HepG2 (cell line): Measurements from ENCODE around the gene RALBP1. TPM values are rescaled to one million over a fixed set of nuclear protein-coding genes. Genes with fewer than 3 reads are reported as not detected.

Experiments
- BRF2 ChIP-seq: sonication (generic); formaldehyde crosslinking; IDR thresholded peaks from 2 replicates; pipeline ENCODE4 v1.8.1; 2022; ENCODE audit warnings: mild to moderate bottlenecking, missing genetic modification reagents
- DNMT1 ChIP-seq: sonication (generic); formaldehyde crosslinking; IDR thresholded peaks from 2 replicates; pipeline ENCODE4 v1.5.1; 2020; ENCODE audit warnings: mild to moderate bottlenecking, missing genetic modification reagents
- HOXD1 ChIP-seq: sonication (generic); formaldehyde crosslinking; IDR thresholded peaks from 2 replicates; pipeline ENCODE4 v1.5.0; 2020; ENCODE audit warnings: missing genetic modification reagents
- IKZF4 ChIP-seq: sonication (generic); formaldehyde crosslinking; IDR thresholded peaks from 2 replicates; pipeline ENCODE4 v1.5.1; 2020; ENCODE audit warnings: borderline replicate concordance, mild to moderate bottlenecking, low read depth, missing genetic modification reagents; ENCODE audit errors: not compliant biosample characterization
- JDP2 ChIP-seq: sonication (generic); formaldehyde crosslinking; IDR thresholded peaks from 2 replicates; pipeline ENCODE4 v1.8.1; 2022; ENCODE audit warnings: missing genetic modification reagents, borderline replicate concordance
- MEF2D ChIP-seq: sonication (generic); formaldehyde crosslinking; IDR thresholded peaks from 2 replicates; pipeline ENCODE4 v1.5.1; 2020; ENCODE audit warnings: mild to moderate bottlenecking, missing genetic modification reagents
- PHF20 ChIP-seq: sonication (generic); formaldehyde crosslinking; IDR thresholded peaks from 2 replicates; pipeline ENCODE4 v1.5.0; 2020; ENCODE audit warnings: mild to moderate bottlenecking, missing genetic modification reagents
- TAF15 ChIP-seq: fragments of 200-400 bp; formaldehyde crosslinking; IDR thresholded peaks from one replicate; pipeline ENCODE4 v1.6.1; 2018; ENCODE audit warnings: mild to moderate bottlenecking, low read depth, low read length; ENCODE audit not compliant: poor library complexity, severe bottlenecking
- ZBTB14 ChIP-seq: sonication (generic); formaldehyde crosslinking; IDR thresholded peaks from 2 replicates; pipeline ENCODE4 v1.4.0; 2020; ENCODE audit warnings: missing genetic modification reagents
- ZC3H4 ChIP-seq: sonication (generic); formaldehyde crosslinking; IDR thresholded peaks from 2 replicates; pipeline ENCODE4 v1.4.0; 2020; ENCODE audit warnings: missing genetic modification reagents, borderline replicate concordance
- ZGPAT ChIP-seq: IDR thresholded peaks from 2 replicates; pipeline ENCODE4 v1.6.1; 2016; ENCODE audit warnings: mild to moderate bottlenecking
- ZMYM3 ChIP-seq: sonication (generic); formaldehyde crosslinking; IDR thresholded peaks from 2 replicates; pipeline ENCODE4 v1.5.1; 2020; ENCODE audit warnings: mild to moderate bottlenecking, missing genetic modification reagents
- ZNF232 ChIP-seq: sonication (generic); formaldehyde crosslinking; IDR thresholded peaks from 2 replicates; pipeline ENCODE4 v1.4.0; 2020; ENCODE audit warnings: missing genetic modification reagents, borderline replicate concordance
- ZNF34 ChIP-seq: sonication (generic); formaldehyde crosslinking; IDR thresholded peaks from 2 replicates; pipeline ENCODE4 v1.4.0; 2020; ENCODE audit warnings: mild to moderate bottlenecking, missing genetic modification reagents, borderline replicate concordance
- ZNF574 ChIP-seq: sonication (generic); formaldehyde crosslinking; IDR thresholded peaks from 2 replicates; pipeline ENCODE4 v1.4.0; 2020; ENCODE audit warnings: missing genetic modification reagents
- ZNF841 ChIP-seq: sonication (generic); formaldehyde crosslinking; IDR thresholded peaks from 2 replicates; pipeline ENCODE4 v1.8.1; 2023; ENCODE audit warnings: missing genetic modification reagents, borderline replicate concordance
- ZSCAN9 ChIP-seq: IDR thresholded peaks from 2 replicates; pipeline ENCODE4 v1.6.1; 2016; ENCODE audit warnings: borderline replicate concordance
- polyA plus RNA-seq, 8 experiments: library from polyadenylated mRNA; depleted of rRNA in 3 of 8; stranded (reverse) in 7 of 8; unstranded in 1 of 8; fragments of >200 nt; fragmentation: Illumina TruSeq in 4 of 8; extraction: Trizol in 4 of 8; gene quantifications; 2 replicates each; pipeline versions ENCODE4 v1.2.1 to v1.2.3, GENCODE V29; 2011 to 2016; ENCODE audit warnings: low read depth in 4 of 8, missing spikeins in 1 of 8, mixed read lengths in 1 of 8; ENCODE audit not compliant: insufficient read depth in 1 of 8
- total RNA-seq, 5 experiments: library from RNA; depleted of rRNA; stranded (reverse); fragments of >200 nt; fragmentation: Illumina TruSeq; extraction: Trizol; gene quantifications; 2 replicates each; pipeline ENCODE4 v1.2.3, GENCODE V29; 2016; ENCODE audit warnings: low read depth in 1 of 5
- TF ChIP-seq, protein P1 (sequence below): IDR thresholded peaks from 2 replicates; pipeline ENCODE4 v1.6.1; 2012; ENCODE audit warnings: inconsistent platforms
- TF ChIP-seq, protein P2 (sequence below): fragments of 450-650 bp; IDR thresholded peaks from 2 replicates; pipeline ENCODE4 v1.6.1; 2016

Gene RALBP1
- total and polyA plus RNA-seq, 2 of the 13 experiments (the other 11 are each of a cell fraction or from before 2014, with no cell fraction given), result 24.5 to 33.1 TPM

GRCh38 chr18:9475643-9476591 is 604 bp downstream of the RALBP1 start (continued):
- TF ChIP-seq BRF2 (CRISPR knock-in tag) (0 out of 2 replicates have a peak, but pooled peaks have one; percentile 32), ZC3H4 (CRISPR knock-in tag) (no peak), ZNF34 (CRISPR knock-in tag) (no peak), ZBTB14 (CRISPR knock-in tag) (0 out of 2 replicates have a peak, but pooled peaks have one; percentile 32), ZMYM3 (CRISPR knock-in tag) (peak; percentile 72), HOXD1 (peak; percentile 42; the same call in 1 of the 2 replicates), JDP2 (no peak), MEF2D (no peak), ZNF841 (CRISPR knock-in tag) (no peak), ZNF232 (0 out of 2 replicates have a peak, but pooled peaks have one; percentile 11), ZNF574 (CRISPR knock-in tag) (peak; percentile 24; the same call in 1 of the 2 replicates), IKZF4 (CRISPR knock-in tag) (peak; percentile 92), DNMT1 (CRISPR knock-in tag) (0 out of 2 replicates have a peak, but pooled peaks have one; percentile 50), PHF20 (no peak), ZSCAN9 (CRISPR knock-in tag) (no peak), ZGPAT (CRISPR knock-in tag) (no peak), TAF15 (no peak)
- TF ChIP-seq, protein P1, sequence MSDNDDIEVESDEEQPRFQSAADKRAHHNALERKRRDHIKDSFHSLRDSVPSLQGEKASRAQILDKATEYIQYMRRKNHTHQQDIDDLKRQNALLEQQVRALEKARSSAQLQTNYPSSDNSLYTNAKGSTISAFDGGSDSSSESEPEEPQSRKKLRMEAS, result peak; percentile 81
- TF ChIP-seq, protein P2, sequence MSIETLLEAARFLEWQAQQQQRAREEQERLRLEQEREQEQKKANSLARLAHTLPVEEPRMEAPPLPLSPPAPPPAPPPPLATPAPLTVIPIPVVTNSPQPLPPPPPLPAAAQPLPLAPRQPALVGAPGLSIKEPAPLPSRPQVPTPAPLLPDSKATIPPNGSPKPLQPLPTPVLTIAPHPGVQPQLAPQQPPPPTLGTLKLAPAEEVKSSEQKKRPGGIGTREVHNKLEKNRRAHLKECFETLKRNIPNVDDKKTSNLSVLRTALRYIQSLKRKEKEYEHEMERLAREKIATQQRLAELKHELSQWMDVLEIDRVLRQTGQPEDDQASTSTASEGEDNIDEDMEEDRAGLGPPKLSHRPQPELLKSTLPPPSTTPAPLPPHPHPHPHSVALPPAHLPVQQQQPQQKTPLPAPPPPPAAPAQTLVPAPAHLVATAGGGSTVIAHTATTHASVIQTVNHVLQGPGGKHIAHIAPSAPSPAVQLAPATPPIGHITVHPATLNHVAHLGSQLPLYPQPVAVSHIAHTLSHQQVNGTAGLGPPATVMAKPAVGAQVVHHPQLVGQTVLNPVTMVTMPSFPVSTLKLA, result no peak
